BE2C (cell line): ENCODE data around the gene SPTLC3.

Experiments used
- DNase-seq: peaks from one replicate; pipeline ENCODE4 v3.0.0-alpha.2; 2020
- H3K27me3 ChIP-seq: fragments of 250-450 bp; sonication (Bioruptor Pico); 2 replicates; pipeline ENCODE4 v1.5.1; 2020; ENCODE audit warnings: mild to moderate bottlenecking
- H3K36me3 ChIP-seq: fragments of 250-450 bp; sonication (Bioruptor Pico); 2 replicates; pipeline ENCODE4 v1.5.1; 2020; ENCODE audit warnings: mild to moderate bottlenecking
- H3K4me1 ChIP-seq: fragments of 250-450 bp; sonication (Bioruptor Pico); 2 replicates; pipeline ENCODE4 v1.5.1; 2020
- H3K4me3 ChIP-seq: 2 replicates; pipeline ENCODE4 v1.5.1; 2011; ENCODE audit warnings: low read depth, low read length
- H3K9me3 ChIP-seq: fragments of 250-450 bp; sonication (Bioruptor Pico); 2 replicates; pipeline ENCODE4 v1.5.1; 2020
- CTCF ChIP-seq: IDR thresholded peaks from 2 replicates; pipeline ENCODE4 v1.5.1; 2012; ENCODE audit warnings: mild to moderate bottlenecking, low read depth, low read length

SPTLC3 gene

DNA sequence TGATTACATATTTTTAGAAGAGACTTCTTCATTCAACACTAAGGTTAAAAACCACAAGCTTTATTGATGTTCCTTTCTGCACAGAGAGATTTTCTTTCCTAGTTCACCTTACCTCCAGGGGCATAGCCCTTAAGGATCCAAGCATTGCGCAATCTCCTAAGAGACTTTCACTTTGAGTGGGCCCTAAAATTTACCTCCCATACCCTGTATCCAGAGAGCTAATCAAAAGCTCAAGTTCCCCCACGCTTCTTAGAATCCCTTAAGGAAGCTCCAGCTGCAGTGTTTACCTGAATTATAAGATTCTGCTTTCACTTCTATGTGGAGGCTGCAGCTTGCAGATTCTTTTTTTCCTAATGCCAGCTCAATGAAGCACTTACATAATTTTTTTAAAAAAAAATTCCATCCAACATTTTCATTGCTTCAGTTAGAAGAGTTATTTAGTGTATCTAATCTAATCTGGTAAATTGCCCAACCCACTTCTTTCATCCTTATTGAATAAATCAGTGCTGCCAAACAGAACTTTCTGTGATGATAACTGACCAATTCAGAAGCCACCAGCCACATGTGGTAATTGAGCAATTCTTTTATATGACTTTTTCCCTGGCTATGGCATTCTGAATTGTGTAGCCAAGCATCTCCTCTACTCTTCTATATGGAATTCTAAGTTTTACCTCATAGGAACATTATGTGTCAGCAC lies 24.6 kb upstream of the SPTLC3 start:
- Histone ChIP-seq H3K9me3 (no peaks in the 10 kb centered on the region), H3K4me3 (no peak overlapping the region), H3K36me3 (no peaks in the 10 kb centered on the region), H3K4me1 (no peaks in the 10 kb centered on the region), H3K27me3 (no peaks in the 10 kb centered on the region)
- DNase-seq = no peak
- no peak for TF ChIP-seq CTCF

GRCh38 chr20:12984863-12985262 lies 23.9 kb upstream of the SPTLC3 start:
- no peak for DNase-seq
- H3K36me3 ChIP-seq = no peaks in the 10 kb centered on the region
- H3K4me1 ChIP-seq = no peaks in the 10 kb centered on the region
- no peak overlapping the region for H3K4me3 ChIP-seq
- TF ChIP-seq CTCF = no peak
- no peaks in the 10 kb centered on the region for H3K9me3 ChIP-seq
- no peaks in the 10 kb centered on the region for H3K27me3 ChIP-seq

- no peak for TF ChIP-seq CTCF
- no peaks in the 10 kb centered on the region for H3K27me3 ChIP-seq
- no peak for DNase-seq
- no peaks in the 10 kb centered on the region for H3K36me3 ChIP-seq
- H3K4me1 ChIP-seq = no peaks in the 10 kb centered on the region
- H3K4me3 ChIP-seq = no peak overlapping the region
- no peaks in the 10 kb centered on the region for H3K9me3 ChIP-seq
These were observed 21.5 kb upstream of the SPTLC3 start for GRCh38 chr20:12987261-12987660.

- TF ChIP-seq CTCF = no peak
- Histone ChIP-seq H3K9me3 (no peaks in the 10 kb centered on the region), H3K4me1 (no peaks in the 10 kb centered on the region), H3K27me3 (no peaks in the 10 kb centered on the region), H3K4me3 (no peak overlapping the region), H3K36me3 (no peaks in the 10 kb centered on the region)
- DNase-seq = no peak
These were observed 19.1 kb upstream of the SPTLC3 start for GRCh38 chr20:12989586-12990115.

DNA sequence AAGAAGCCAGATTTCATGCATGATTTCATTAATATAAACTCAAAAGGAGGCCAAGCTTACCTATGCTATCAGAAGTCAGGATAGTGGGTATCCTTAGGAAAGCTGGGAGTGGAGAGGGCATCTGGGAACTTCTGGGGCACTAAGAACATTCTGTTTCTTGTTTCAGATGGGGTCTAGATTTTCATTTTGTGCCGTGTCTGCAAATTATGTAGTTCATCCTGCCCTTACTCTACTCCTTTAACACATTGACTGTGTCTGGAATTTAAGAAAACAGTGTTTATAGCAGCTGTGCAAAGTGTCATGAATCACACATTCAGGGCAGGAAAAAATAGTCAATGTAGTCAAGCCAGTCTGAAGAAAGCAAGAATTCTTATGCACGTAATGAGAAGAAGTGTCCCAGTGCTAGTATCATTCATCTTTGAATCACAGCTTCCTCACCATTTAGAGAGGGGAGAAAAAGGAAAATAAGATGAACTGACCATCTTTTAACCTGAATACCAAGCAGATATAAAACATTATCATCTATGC lies 11.6 kb upstream of the SPTLC3 start:
- H3K4me1 ChIP-seq = no peaks in the 10 kb centered on the region
- TF ChIP-seq CTCF = no peak
- no peaks in the 10 kb centered on the region for H3K27me3 ChIP-seq
- no peak for DNase-seq
- H3K9me3 ChIP-seq = no peaks in the 10 kb centered on the region
- no peak overlapping the region for H3K4me3 ChIP-seq
- no peaks in the 10 kb centered on the region for H3K36me3 ChIP-seq

DNA sequence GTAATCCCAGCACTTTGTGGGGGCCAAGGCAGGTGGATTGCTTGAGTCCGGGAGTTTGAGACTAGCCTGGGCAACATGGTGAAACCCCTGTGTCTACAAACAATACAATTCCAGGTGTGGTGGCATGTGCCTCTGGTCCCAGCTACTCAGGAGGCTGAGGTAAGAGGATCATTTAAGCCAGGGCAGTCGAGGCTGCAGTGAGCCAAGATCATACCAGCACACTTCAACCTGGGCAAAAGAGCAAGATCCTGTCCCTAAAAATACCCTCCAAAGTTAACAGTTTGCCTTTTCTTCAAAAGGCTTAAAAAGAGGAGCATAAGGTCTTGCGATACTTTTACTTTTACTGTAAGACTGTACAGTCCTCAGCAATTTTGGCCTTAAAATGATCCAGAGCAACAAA lies 10.7 kb upstream of the SPTLC3 start:
- DNase-seq = no peak
- no peak for TF ChIP-seq CTCF
- no peaks in the 10 kb centered on the region for H3K9me3 ChIP-seq
- H3K36me3 ChIP-seq = no peaks in the 10 kb centered on the region
- H3K4me3 ChIP-seq = no peak overlapping the region
- no peaks in the 10 kb centered on the region for H3K4me1 ChIP-seq
- H3K27me3 ChIP-seq = no peaks in the 10 kb centered on the region
